Peyer's patch (tissue), 4 donors: Measurements from ENCODE around the gene NAA11. TPM values are rescaled to one million over a fixed set of nuclear protein-coding genes. Genes with fewer than 3 reads are reported as not detected.

Source experiments
- DNase-seq, 3 donors: peaks; one replicate each; pipeline ENCODE4 v3.0.0-alpha.2; 2017 to 2019
- H3K27ac ChIP-seq, 4 donors: fragments of 200-600 bp; sonication (generic); one replicate each; pipeline ENCODE4 v1.5.1; 2016 to 2019
- H3K27me3 ChIP-seq, 2 donors: fragments of 200-600 bp; sonication (generic); one replicate each; pipeline ENCODE4 v1.5.1; 2019
- H3K36me3 ChIP-seq, 3 donors: fragments of 200-600 bp; sonication (generic); one replicate each; pipeline ENCODE4 v1.5.1; 2016 to 2019
- H3K4me1 ChIP-seq, 4 donors: fragments of 200-600 bp; sonication (generic); one replicate each; pipeline ENCODE4 v1.5.1; 2016 to 2019
- H3K4me3 ChIP-seq, 4 donors: fragments of 200-600 bp; sonication (generic); 1 replicate in 3 of 4; 2 replicates in 1 of 4; pipeline ENCODE4 v1.5.1; 2016 to 2019; ENCODE audit warnings: mild to moderate bottlenecking in 1 of 4
- H3K9me3 ChIP-seq, 4 donors: fragments of 200-600 bp; sonication (generic); one replicate each; pipeline ENCODE4 v1.5.1; 2016 to 2019; ENCODE audit warnings: mild to moderate bottlenecking in 1 of 4
- POLR2A ChIP-seq, 2 donors: fragments of 450-650 bp; IDR thresholded peaks; one replicate each; pipeline ENCODE4 v1.5.1; 2017; ENCODE audit warnings: antibody characterized with exemption in 2 of 2, mild to moderate bottlenecking in 2 of 2, moderate library complexity in 2 of 2
- total RNA-seq, 4 donors: library from RNA; depleted of rRNA; stranded (reverse); fragments of >200 nt; gene quantifications; one replicate each; pipeline ENCODE4 v1.1.0, GENCODE V29; 2016
- TF ChIP-seq, protein P1 (sequence below), 6 experiments: fragments of 450-650 bp in 4 of 6; fragments of 200-600 bp in 2 of 6; sonication (generic) in 1 of 6; IDR thresholded peaks; one replicate each; pipeline ENCODE4 v1.5.1; 2017 to 2019; ENCODE audit warnings: antibody characterized with exemption in 6 of 6, mild to moderate bottlenecking in 3 of 6, moderate library complexity in 1 of 6

The NAA11 gene
- total RNA-seq = not detected

DNA sequence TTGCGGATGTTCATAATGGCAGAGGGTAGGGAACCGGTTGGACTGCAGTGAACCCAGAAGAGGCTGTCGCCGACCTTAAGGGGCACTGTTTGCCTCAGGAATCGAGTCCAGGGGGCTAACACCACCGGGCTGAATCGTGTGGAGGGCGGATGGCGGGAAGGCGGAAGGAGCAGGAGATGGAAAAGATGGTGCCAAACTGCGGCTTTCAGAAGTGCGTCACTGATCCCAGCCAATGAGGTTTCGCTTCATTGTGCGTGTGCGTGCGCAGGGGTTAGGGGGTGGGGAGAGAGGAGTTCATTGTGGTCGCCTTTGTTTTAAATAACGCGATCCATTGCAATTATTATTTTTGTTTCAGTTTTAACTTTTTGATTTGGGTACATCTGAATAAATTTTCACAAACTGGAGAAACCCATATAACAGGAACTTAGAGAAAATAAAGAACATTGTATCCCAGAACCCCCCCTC is at the start of gene NAA11:
TSS of gene NAA11 (minus strand) at position 198 of the 465 bp plus-strand sequence. CDS start at position 14, 184 bp downstream.
- no peaks in the 10 kb centered on the region for H3K9me3 ChIP-seq
- no peak within 1 kb of the TSS for H3K4me3 ChIP-seq
- H3K4me1 ChIP-seq = no peaks in the 10 kb centered on the region
- DNase-seq = no peak
- no peaks in the 10 kb centered on the region for H3K36me3 ChIP-seq
- TF ChIP-seq, protein P1, sequence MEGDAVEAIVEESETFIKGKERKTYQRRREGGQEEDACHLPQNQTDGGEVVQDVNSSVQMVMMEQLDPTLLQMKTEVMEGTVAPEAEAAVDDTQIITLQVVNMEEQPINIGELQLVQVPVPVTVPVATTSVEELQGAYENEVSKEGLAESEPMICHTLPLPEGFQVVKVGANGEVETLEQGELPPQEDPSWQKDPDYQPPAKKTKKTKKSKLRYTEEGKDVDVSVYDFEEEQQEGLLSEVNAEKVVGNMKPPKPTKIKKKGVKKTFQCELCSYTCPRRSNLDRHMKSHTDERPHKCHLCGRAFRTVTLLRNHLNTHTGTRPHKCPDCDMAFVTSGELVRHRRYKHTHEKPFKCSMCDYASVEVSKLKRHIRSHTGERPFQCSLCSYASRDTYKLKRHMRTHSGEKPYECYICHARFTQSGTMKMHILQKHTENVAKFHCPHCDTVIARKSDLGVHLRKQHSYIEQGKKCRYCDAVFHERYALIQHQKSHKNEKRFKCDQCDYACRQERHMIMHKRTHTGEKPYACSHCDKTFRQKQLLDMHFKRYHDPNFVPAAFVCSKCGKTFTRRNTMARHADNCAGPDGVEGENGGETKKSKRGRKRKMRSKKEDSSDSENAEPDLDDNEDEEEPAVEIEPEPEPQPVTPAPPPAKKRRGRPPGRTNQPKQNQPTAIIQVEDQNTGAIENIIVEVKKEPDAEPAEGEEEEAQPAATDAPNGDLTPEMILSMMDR (IDR thresholded peaks at IDR 0.05) = no peak
- no peak within 1 kb of the TSS for H3K27ac ChIP-seq
- H3K27me3 ChIP-seq = no peaks in the 10 kb centered on the region

DNA sequence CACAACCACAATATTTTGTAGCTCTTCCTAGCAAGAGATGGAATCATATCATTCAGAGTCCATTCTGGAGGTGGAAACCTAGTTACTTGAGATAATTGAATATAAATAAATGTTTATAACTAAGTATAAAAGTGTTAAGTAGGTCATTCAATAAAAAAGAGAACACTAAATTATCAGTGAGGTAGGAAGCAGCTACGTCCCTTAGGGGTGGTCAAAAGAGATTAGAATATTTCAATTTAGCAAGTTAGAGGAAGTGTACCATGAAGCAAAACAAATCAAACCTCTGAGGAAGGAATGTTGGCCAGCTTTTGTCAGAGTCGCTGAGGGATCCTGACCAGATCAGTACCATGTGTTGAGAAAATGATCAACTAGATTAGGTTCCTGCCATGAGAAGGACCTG is 44.2 kb upstream of the NAA11 start:
- Histone ChIP-seq H3K4me1 (no peaks in the 10 kb centered on the region), H3K9me3 (no peaks in the 10 kb centered on the region), H3K36me3 (no peaks in the 10 kb centered on the region), H3K27me3 (no peaks in the 10 kb centered on the region), H3K27ac (no peak overlapping the region), H3K4me3 (no peak overlapping the region)
- TF ChIP-seq, protein P1 (IDR thresholded peaks at IDR 0.05) = no peak
- no peak for TF ChIP-seq POLR2A (IDR thresholded peaks at IDR 0.05)
- DNase-seq = no peak

DNA sequence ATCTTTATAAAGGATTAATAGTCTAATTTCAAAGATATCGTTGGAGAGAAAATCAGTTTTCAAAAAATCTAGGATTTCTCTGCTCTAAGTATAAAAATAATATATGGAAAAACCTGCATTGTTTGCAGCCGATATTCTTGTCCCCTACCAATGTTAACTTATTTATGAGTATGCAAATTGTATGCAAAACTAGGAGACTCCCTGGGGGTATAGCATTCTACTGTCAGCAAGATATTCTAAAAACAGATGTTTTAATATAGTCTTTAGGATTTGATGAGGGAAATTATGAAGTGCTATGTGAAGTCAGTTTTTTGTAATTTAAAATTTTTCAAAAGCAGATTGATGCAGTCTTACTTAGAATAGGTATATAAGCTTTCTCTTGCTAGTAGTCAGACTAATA is 41.2 kb upstream of the NAA11 start:
- Histone ChIP-seq H3K27me3 (no peaks in the 10 kb centered on the region), H3K36me3 (no peaks in the 10 kb centered on the region), H3K9me3 (no peaks in the 10 kb centered on the region), H3K4me3 (no peak overlapping the region), H3K27ac (no peak overlapping the region), H3K4me1 (no peaks in the 10 kb centered on the region)
- no peak for DNase-seq
- no peak for TF ChIP-seq POLR2A (IDR thresholded peaks at IDR 0.05)
- TF ChIP-seq, protein P1 (IDR thresholded peaks at IDR 0.05) = no peak

DNA sequence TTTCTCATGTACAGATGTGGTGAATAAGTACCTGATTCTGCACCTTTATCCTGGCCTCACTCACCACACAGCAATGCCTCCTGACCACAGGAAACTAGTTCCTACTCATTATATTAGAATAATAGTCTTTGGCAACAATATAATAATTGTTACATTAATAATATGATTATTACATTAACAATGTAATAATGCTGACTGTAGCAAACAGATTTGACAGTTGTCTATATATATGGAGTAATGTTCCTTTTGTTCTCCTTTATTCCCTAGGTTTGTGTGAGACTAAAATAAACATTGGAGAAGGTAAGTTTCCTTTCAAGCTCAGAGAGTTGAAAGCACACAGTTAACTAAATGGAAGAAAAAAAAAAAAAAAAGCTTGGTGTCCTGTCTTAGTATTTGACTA is 40.6 kb upstream of the NAA11 start:
- Histone ChIP-seq H3K4me3 (no peak overlapping the region), H3K9me3 (no peaks in the 10 kb centered on the region), H3K27ac (no peak overlapping the region), H3K27me3 (no peaks in the 10 kb centered on the region), H3K36me3 (no peaks in the 10 kb centered on the region), H3K4me1 (no peaks in the 10 kb centered on the region)
- DNase-seq = no peak
- TF ChIP-seq, protein P1 (IDR thresholded peaks at IDR 0.05) = no peak
- no peak for TF ChIP-seq POLR2A (IDR thresholded peaks at IDR 0.05)

DNA sequence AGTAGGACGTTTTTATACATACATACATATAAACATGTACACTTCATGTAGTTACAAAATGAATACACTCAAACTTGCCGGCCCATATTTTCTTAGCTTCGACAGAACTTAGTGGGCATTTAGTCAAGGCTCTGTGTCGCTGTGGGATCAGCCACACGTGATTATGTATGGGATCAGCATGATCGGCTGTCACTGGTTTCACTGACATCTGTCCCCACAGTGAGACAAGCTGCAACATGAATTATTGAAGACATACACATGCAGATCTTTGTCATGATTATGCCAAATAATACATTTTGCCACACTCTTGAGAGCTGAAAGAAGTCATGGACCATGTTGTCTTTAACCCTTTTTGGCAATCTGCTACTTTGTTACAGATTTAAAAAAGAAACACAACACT is 38.2 kb upstream of the NAA11 start:
- no peak overlapping the region for H3K27ac ChIP-seq
- no peaks in the 10 kb centered on the region for H3K36me3 ChIP-seq
- H3K9me3 ChIP-seq = no peaks in the 10 kb centered on the region
- no peak overlapping the region for H3K4me3 ChIP-seq
- no peak for DNase-seq
- no peaks in the 10 kb centered on the region for H3K4me1 ChIP-seq
- no peaks in the 10 kb centered on the region for H3K27me3 ChIP-seq
- no peak for TF ChIP-seq POLR2A (IDR thresholded peaks at IDR 0.05)
- TF ChIP-seq, protein P1 (IDR thresholded peaks at IDR 0.05) = no peak

DNA sequence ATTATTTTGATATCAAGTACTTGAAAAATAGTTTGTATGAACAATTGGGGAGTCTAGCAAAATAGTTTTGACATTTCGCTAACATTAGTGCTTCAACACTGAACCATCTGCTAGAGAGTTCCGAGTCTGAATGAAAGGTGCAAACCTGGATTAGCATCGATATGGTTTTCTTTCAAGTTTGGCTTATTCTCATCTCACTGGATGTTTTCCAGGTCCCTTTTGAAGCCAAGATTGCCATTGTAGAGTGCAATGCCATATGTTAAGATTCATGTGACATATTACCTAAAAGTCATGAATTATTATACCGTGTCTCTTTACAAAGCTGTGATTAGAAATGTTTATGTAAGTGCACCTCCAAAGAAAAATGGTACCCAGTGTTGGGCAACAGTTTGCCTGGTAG is 36.8 kb upstream of the NAA11 start:
- Histone ChIP-seq H3K4me3 (no peak overlapping the region), H3K9me3 (no peaks in the 10 kb centered on the region), H3K36me3 (no peaks in the 10 kb centered on the region), H3K27me3 (no peaks in the 10 kb centered on the region), H3K27ac (no peak overlapping the region), H3K4me1 (no peaks in the 10 kb centered on the region)
- TF ChIP-seq POLR2A (IDR thresholded peaks at IDR 0.05) = no peak
- DNase-seq = no peak
